Keratinocyte (primary cell): ENCODE results near the gene BRD2. TPM values are rescaled to one million over a fixed set of nuclear protein-coding genes. Genes with fewer than 3 reads are reported as not detected.

ENCODE experiments used
- DNase-seq: peaks from one replicate; pipeline ENCODE4 v3.0.0-alpha.2; 2011; ENCODE audit warnings: low read depth, missing footprints, low spot score
- FAIRE-seq: peaks from 2 replicates; lab custom pipeline; 2011; peaks lifted over from hg19 to GRCh38; lab: Jason Lieb, UNC
- H2AFZ ChIP-seq: 2 replicates; pipeline ENCODE4 v1.6.0; 2012; ENCODE audit warnings: low read length, control low read depth, inconsistent platforms; ENCODE audit not compliant: control insufficient read depth
- H3K27ac ChIP-seq: 2 replicates; pipeline ENCODE4 v1.5.1; 2011; ENCODE audit warnings: low read length; ENCODE audit not compliant: control insufficient read depth, insufficient read depth
- H3K27me3 ChIP-seq: 3 replicates; pipeline ENCODE4 v1.6.0; 2011; ENCODE audit warnings: low read length; ENCODE audit not compliant: control insufficient read depth, insufficient read depth; ENCODE audit errors: extremely low read depth
- H3K36me3 ChIP-seq, 2 experiments: 2 replicates in 1 of 2; 3 replicates in 1 of 2; pipeline ENCODE4 v1.5.1; 2011; ENCODE audit warnings: low read length in 2 of 2, mild to moderate bottlenecking in 1 of 2; ENCODE audit not compliant: control insufficient read depth in 2 of 2, insufficient read depth in 2 of 2; ENCODE audit errors: extremely low read depth in 1 of 2
- H3K4me1 ChIP-seq: 3 replicates; pipeline ENCODE4 v1.5.1; 2011; ENCODE audit warnings: low read length; ENCODE audit not compliant: control insufficient read depth, insufficient read depth; ENCODE audit errors: extremely low read depth
- H3K4me2 ChIP-seq: 3 replicates; pipeline ENCODE4 v1.6.0; 2011; ENCODE audit warnings: low read depth, low read length; ENCODE audit not compliant: control insufficient read depth, insufficient read depth; ENCODE audit errors: extremely low read depth
- H3K4me3 ChIP-seq, 3 experiments: fragments of 200-600 bp in 1 of 3; sonication (generic) in 1 of 3; 2 replicates in 2 of 3; 3 replicates in 1 of 3; pipeline ENCODE4 v1.5.1; 2011 to 2016; ENCODE audit warnings: low read length in 3 of 3, mild to moderate bottlenecking in 3 of 3, control low read depth in 2 of 3, inconsistent platforms in 1 of 3, low read depth in 1 of 3, mixed read lengths in 1 of 3, mixed run types in 1 of 3, moderate library complexity in 1 of 3; ENCODE audit not compliant: control insufficient read depth in 2 of 3, insufficient read depth in 2 of 3; ENCODE audit errors: extremely low read depth in 1 of 3
- H3K79me2 ChIP-seq: 2 replicates; pipeline ENCODE4 v1.6.0; 2012; ENCODE audit warnings: low read length; ENCODE audit not compliant: control insufficient read depth, insufficient read depth
- H3K9ac ChIP-seq: 3 replicates; pipeline ENCODE4 v1.6.0; 2011; ENCODE audit warnings: low read length; ENCODE audit not compliant: control insufficient read depth, insufficient read depth; ENCODE audit errors: extremely low read depth
- H3K9me1 ChIP-seq: 3 replicates; pipeline ENCODE4 v1.6.0; 2011; ENCODE audit warnings: low read length; ENCODE audit not compliant: control insufficient read depth, insufficient read depth; ENCODE audit errors: extremely low read depth
- H3K9me3 ChIP-seq: 2 replicates; pipeline ENCODE4 v1.5.1; 2012; ENCODE audit warnings: low read depth, low read length; ENCODE audit not compliant: control insufficient read depth
- H4K20me1 ChIP-seq: 3 replicates; pipeline ENCODE4 v1.6.0; 2011; ENCODE audit warnings: low read length; ENCODE audit not compliant: control insufficient read depth, insufficient read depth; ENCODE audit errors: extremely low read depth
- CTCF ChIP-seq, 3 experiments: IDR thresholded peaks in 1 of 3; conservative IDR thresholded peaks in 1 of 3; optimal IDR thresholded peaks in 1 of 3; 2 replicates in 2 of 3; 3 replicates in 1 of 3; pipeline versions ENCODE3 to v1.5.1; 2011; ENCODE audit warnings: low read length in 3 of 3, mild to moderate bottlenecking in 3 of 3, moderate library complexity in 2 of 3, control low read depth in 1 of 3, inconsistent platforms in 1 of 3; ENCODE audit not compliant: insufficient read depth in 2 of 3; ENCODE audit errors: extremely low read depth in 1 of 3
- EZH2 ChIP-seq: IDR thresholded peaks from one replicate; pipeline ENCODE4 v1.6.1; 2012; ENCODE audit warnings: inconsistent platforms, mild to moderate bottlenecking, low read length, moderate library complexity
- dilution Hi-C: fragments of 300-500 bp; cut with MboI; formaldehyde crosslinking; loops from one replicate; pipeline ENCODE4 v1.7.0; 2020; ENCODE audit warnings: low sequenced_read_pairs; ENCODE audit not compliant: extremely low pct_ligation_motif_present
- polyA plus RNA-seq, 5 experiments: library from polyadenylated mRNA; depleted of rRNA in 3 of 5; stranded (reverse) in 3 of 5; stranded (forward) in 1 of 5; unstranded in 1 of 5; fragments of >200 nt; gene quantifications; 1 replicate in 1 of 5; 2 replicates in 3 of 5; 3 replicates in 1 of 5; pipeline versions ENCODE4 v1.2.1 to v1.2.3, GENCODE V29; 2011 to 2012; ENCODE audit warnings: missing spikeins in 2 of 5, low read depth in 1 of 5, low replicate concordance in 1 of 5

Gene BRD2
- polyA plus RNA-seq, 1 donor (not counting 4 experiments of a cell fraction or from before 2014, with no cell fraction given), result 121 TPM

- H3K27ac ChIP-seq, result no peak overlapping the region
- no peaks in the 10 kb centered on the region for H3K36me3 ChIP-seq
- H3K9me3 ChIP-seq, result no peaks in the 10 kb centered on the region
- no peak overlapping the region for H3K4me2 ChIP-seq
- no peaks in the 10 kb centered on the region for H3K9me1 ChIP-seq
- peaks cover 19% of the 10 kb centered on the region for H3K27me3 ChIP-seq
- DNase-seq (no peak), FAIRE-seq (no peak)
- dilution Hi-C loops, result no loop called here
- TF ChIP-seq CTCF (optimal IDR thresholded peaks at IDR 0.05 in 1 of 3, IDR thresholded peaks at IDR 0.05 in 1 of 3, conservative IDR thresholded peaks at IDR 0.05 in 1 of 3; ENCODE audit: extremely low read depth in 1 of 3, insufficient read depth in 2 of 3, low read length in 3 of 3), result no peak
- no peak for TF ChIP-seq EZH2
- H2AFZ ChIP-seq, result no peak overlapping the region
- no peaks in the 10 kb centered on the region for H3K79me2 ChIP-seq
- no peaks in the 10 kb centered on the region for H4K20me1 ChIP-seq
- H3K9ac ChIP-seq, result no peak overlapping the region
- H3K4me1 ChIP-seq, result no peaks in the 10 kb centered on the region
- H3K4me3 ChIP-seq, result no peak overlapping the region
Observed at GRCh38 chr6:32932132-32932868, 36.1 kb upstream of the BRD2 start.

GRCh38 chr6:32933661-32934085 lies 34.7 kb upstream of the BRD2 start:
- H3K79me2 ChIP-seq, result no peaks in the 10 kb centered on the region
- peak; percentile 84 for FAIRE-seq
- dilution Hi-C loops, result no loop called here

More at GRCh38 chr6:32933661-32934085, 34.7 kb upstream of the BRD2 start:
- H3K9me3 ChIP-seq, result no peaks in the 10 kb centered on the region
- H3K36me3 ChIP-seq, result no peaks in the 10 kb centered on the region
- DNase-seq, result peak; percentile 21
- H3K4me2 ChIP-seq, result no peak overlapping the region
- no peak overlapping the region for H3K9ac ChIP-seq
- TF ChIP-seq CTCF (optimal IDR thresholded peaks at IDR 0.05 in 1 of 3, IDR thresholded peaks at IDR 0.05 in 1 of 3, conservative IDR thresholded peaks at IDR 0.05 in 1 of 3; ENCODE audit: extremely low read depth in 1 of 3, insufficient read depth in 2 of 3, low read length in 3 of 3), result peak; percentile 72 to 91 (median 77)
- no peak for TF ChIP-seq EZH2
- peaks cover 27% of the 10 kb centered on the region for H3K27me3 ChIP-seq
- no peak overlapping the region for H2AFZ ChIP-seq
- no peaks in the 10 kb centered on the region for H3K9me1 ChIP-seq
- no peaks in the 10 kb centered on the region for H3K4me1 ChIP-seq
- no peak overlapping the region for H3K4me3 ChIP-seq
- no peak overlapping the region for H3K27ac ChIP-seq
- H4K20me1 ChIP-seq, result no peaks in the 10 kb centered on the region
